GM21619 (cell line): ENCODE data around the gene UGGT2.
"Not testable (repeated sequence)": the region's sequence is repeated elsewhere in the genome, so short reads cannot be mapped to it uniquely, and the experiment has no call there.

Experiments
- ATAC-seq: cut with Tn5 transposase; IDR thresholded peaks from one replicate; pipeline ENCODE4 v1.9.1; 2021; ENCODE audit not compliant: unreplicated experiment

UGGT2 gene

DNA sequence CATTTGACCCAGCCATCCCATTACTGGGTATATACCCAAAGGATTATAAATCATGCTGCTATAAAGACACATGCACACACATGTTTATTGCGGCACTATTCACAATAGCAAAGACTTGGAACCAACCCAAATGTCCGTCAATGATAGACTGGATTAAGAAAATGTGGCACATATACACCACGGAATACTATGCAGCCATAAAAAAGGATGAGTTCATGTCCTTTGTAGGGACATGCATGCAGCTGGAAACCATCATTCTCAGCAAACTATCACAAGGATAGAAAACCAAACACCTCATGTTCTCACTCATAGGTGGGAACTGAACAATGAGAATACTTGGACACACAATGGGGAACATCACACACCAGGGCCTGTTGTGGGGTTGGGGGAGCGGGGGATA is 2.2 kb downstream of the UGGT2 start:
- not testable (repeated sequence) for ATAC-seq

GRCh38 chr13:96046449-96047126 is 6.6 kb downstream of the UGGT2 start:
- not testable (repeated sequence) for ATAC-seq

GRCh38 chr13:96044238-96044637 is 9.0 kb downstream of the UGGT2 start:
- no peak for ATAC-seq

DNA sequence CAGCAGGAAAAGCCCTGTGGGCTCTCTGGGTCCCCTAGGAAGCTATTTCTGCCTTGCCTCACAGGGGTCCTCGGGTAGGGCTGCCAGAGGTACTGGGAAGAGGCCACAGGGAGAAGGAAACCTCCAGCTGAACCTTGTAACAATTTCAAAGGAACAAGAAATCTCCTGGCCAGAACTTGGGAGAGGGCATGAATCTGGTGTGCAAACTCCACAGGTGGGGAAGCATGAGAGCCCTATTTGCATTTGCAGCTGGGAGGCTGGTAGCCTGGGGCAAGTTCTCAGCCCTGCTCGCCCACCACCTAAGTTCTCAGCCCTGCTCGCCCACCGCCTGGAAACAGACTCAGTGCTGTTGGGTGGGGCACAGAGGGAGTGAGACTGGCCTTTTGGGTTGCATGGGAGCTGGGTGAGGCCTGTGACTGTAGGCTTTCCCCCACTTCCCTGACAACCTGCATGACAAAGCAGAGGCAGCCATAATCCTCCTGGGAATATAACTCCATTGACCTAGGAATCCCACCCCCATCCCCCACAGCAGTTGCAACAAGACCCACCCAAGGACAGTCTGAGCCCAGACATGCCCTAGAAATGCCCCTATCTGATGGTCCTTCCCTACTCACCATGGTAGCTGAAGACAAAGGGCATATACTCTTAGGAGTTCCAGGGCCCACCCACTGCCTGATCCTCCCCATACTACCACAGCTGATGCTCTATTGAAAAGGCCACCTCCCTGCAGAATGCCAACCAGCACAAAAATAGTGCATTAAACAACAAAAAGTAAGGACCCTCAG is 11.7 kb downstream of the UGGT2 start:
- ATAC-seq: no peak

- no peak for ATAC-seq
These were observed 16.7 kb downstream of the UGGT2 start for GRCh38 chr13:96036515-96036914.

- no peak for ATAC-seq
These were observed 18.5 kb downstream of the UGGT2 start for GRCh38 chr13:96034662-96035061.

DNA sequence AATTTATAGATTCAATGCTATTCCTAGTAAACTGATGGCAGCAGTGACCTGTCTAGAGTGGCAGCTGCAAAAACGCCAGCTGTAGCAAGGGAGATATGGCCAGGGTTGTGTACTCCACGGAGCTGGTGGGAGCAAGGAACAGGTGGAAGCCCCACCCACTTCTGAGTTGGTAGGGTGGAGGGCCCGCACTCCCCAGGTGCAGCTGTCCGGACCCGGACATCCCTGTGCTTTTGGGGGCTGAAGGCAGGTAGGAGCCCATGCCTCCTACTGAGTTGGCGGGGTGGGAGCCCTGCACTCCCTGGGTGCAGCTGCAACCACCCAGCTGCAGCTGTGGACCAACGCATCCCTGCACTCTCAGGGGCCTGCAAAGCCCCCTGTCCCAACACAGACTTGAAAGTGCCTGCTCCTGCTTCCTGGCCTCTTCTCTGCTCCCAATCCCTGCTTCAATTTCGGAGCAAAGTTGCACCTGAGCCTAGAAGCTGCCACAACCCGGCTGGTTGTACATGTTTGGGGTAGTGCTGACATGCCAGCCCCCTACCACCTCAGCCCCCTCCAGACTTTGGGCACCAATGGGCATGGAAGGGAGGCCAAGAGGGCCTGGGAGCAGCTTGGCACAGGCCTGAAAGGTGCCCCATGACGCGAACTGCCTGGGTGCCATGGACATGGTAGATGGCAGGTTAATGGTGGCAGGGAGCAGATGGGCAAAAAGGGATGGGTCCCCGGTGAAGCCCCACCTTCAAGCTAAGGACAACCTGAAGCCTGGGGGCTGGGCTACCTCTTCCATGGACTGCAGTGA is 19.8 kb downstream of the UGGT2 start:
- ATAC-seq: no peak

GRCh38 chr13:96032717-96033116 is 20.5 kb downstream of the UGGT2 start:
- ATAC-seq: peak; percentile 73

DNA sequence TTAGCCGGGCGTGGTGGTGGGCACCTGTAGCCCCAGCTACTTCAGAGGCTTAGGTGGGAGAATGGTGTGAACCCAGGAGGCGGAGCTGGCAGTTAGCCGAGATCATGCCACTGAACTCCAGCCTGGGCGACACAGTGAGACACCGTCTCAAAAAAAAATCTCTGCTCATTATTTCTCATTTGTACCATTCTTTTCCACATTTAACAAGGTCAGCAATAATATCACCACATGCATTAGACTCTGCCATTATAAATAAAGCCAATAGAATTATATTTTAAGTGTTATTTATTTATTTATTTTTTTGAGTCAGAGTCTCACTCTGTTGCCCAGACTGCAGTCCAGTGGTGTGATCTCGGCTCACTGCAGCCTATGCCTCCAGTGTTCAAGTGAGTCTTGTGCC is 24.2 kb downstream of the UGGT2 start:
- ATAC-seq: no peak

GRCh38 chr13:96027496-96027895 is 25.7 kb downstream of the UGGT2 start:
- no peak for ATAC-seq

GRCh38 chr13:96025283-96025682 is 27.9 kb downstream of the UGGT2 start:
- no peak for ATAC-seq

DNA sequence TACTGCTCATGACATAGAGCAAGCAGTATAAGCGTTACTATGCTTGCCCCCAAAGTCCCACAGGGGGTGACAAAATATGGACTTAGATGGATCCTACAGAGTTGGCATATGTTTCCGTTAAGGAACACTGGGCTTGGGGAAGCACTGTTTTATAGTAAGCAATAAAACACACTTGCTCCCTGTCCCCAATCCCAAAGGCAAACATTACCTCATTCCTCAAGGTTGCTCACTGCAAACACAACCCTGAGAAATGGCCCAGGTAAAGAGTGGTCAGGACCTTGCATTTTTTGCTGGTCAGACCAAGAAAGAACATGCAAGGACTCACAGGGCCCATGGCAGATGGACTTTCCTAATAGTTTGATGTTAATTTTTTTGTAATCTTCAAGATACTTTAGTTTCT is 32.3 kb downstream of the UGGT2 start:
- no peak for ATAC-seq

- peak; percentile 95 for ATAC-seq
These were observed 33.0 kb downstream of the UGGT2 start for GRCh38 chr13:96020155-96020575.

GRCh38 chr13:96018135-96018534 is 35.1 kb downstream of the UGGT2 start:
- no peak for ATAC-seq

DNA sequence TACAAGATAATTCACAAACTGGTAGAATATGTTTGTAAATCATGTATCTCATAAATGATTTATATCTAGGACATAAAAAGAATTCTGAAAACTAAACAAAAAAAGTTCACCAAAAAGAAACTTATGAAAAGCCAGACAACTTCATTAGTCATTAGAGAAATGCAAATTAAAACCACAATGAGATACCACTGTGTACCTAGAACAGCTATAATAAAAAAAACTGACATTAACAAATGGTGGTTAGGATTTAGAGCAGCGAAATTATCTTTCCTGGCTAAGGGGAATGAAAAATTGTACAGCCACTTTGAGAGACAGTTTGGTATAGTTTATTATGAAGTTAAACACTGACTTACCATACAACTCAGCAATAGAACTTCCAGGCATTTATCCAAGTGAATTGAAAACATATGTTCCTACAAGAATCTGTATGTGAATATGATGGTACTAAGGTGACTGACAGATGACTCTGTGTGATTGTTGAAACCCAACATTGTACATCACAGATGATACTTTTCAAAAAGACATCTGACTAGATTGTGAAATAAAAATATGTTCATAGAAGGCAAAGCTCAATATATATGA is 41.8 kb downstream of the UGGT2 start:
- ATAC-seq: no peak

GRCh38 chr13:96003304-96003703 is 49.9 kb downstream of the UGGT2 start:
- no peak for ATAC-seq

GRCh38 chr13:96002322-96003131 is 50.7 kb downstream of the UGGT2 start:
- ATAC-seq: no peak

DNA sequence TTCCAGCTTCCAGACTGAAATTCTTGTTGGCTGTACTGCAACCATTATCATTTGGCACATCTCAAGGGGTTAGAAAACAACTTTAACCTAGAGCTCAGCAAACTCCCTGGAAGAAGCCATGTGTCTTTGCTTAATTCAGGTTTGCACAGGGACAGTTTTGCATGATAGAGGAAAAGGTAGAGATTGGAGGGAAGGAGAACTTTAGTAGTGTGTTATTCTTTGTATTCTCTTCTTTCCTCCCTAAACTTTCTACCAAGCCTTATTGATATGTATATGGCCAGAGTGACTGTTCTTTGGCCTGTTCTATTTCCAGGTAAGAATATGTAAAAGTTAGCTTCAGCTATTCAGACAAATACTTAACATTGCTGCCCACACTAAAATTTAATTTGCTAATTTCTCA is 53.1 kb downstream of the UGGT2 start:
- no peak for ATAC-seq

DNA sequence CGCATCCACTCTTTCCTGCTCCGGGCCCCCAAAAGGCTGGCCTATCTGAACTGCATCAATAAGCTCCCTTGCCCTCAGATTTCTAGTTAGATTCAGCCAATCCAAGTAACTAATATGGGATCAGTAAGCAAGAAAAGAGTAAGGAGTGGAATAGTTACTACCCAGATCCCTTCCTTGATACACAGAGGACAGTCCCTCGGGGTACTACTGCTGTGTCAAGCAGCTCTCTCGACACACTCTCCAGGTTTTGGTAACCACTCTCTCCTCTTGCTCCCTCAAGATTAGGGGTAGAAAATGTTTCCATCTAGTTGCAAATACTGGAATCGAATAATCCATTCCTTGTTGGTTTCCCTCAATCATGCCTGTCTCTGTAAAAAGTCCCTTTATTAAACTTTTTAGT is 65.4 kb downstream of the UGGT2 start:
- ATAC-seq: no peak

DNA sequence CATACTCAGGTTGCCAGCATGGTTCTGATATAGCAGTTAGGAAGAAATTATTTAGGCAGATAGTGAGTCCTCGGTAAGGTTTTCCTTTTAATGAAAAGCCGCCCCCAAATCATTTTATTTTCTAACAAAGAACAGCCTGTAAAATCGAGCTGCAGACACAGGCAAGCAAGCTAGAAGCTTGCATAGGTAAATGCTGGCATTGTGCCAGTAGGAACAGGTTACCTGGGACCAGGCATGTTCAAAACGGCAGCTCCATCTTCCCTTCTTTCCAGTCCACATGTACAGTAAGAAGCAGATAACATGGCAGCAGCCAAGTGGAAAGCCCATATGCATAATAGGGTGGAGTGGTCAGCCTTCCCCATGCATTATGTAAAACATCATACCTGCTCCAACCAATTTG is 71.1 kb downstream of the UGGT2 start:
- no peak for ATAC-seq

DNA sequence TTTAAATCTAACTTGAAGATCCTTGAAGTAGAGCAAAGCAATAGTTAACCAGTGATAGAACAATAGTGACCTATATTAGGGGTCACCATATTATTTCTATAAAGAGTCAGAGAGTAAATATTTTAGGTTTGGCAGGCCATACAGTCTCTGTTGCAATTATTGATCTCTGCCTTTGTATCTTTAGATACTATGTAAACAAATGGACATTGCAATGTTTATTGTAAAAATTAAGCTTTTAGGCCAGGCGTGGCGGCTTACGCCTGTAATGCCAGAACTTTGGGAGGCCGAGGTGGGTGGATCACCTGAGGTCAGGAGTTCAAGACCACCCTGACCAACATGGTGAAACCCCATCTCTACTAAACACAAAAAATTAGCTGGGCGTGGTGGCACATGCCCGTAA is 80.5 kb downstream of the UGGT2 start:
- ATAC-seq: not testable (repeated sequence)
